OCI-LY7 (cell line): ENCODE measurements around the gene SUFU. TPM values are rescaled to one million over a fixed set of nuclear protein-coding genes. Genes with fewer than 3 reads are reported as not detected.

Experiments used
- BruUV-seq: library from RNA; stranded (reverse); fragments of 400-500 nt; replicated peaks from 2 replicates; lab custom pipeline; 2021; lab: Mats Ljungman, UMichigan
- CTCF ChIA-PET: fragments of 300-600 bp; sonication (Branson Sonifier 250); formaldehyde crosslinking; loops from one replicate; lab custom pipeline; 2022; ENCODE audit warnings: antibody characterized with exemption; ENCODE audit not compliant: unreplicated experiment; lab: Charles Lee
- POLR2A ChIA-PET: fragments of 300-600 bp; sonication (Branson Sonifier 250); formaldehyde crosslinking; loops from one replicate; lab custom pipeline; 2022; ENCODE audit warnings: antibody characterized with exemption; lab: Charles Lee
- DNase-seq: peaks from one replicate; pipeline ENCODE4 v3.0.0-alpha.2; 2015; ENCODE audit warnings: low spot score
- H2AFZ ChIP-seq: fragments of 200-600 bp; sonication (generic), shearing (Covaris generic); 2 replicates; pipeline ENCODE4 v1.6.1; 2014; ENCODE audit warnings: mild to moderate bottlenecking, antibody characterized with exemption, low read length, moderate library complexity
- H3K27ac ChIP-seq: fragments of 200-600 bp; sonication (generic); 2 replicates; pipeline ENCODE4 v1.5.1; 2014; ENCODE audit warnings: mixed run types, low read depth, mild to moderate bottlenecking, moderate library complexity, low read length, inconsistent platforms; ENCODE audit not compliant: poor library complexity, severe bottlenecking
- H3K36me3 ChIP-seq: fragments of 200-600 bp; sonication (generic); 2 replicates; pipeline ENCODE4 v1.6.1; 2014; ENCODE audit warnings: mild to moderate bottlenecking, antibody characterized with exemption, low read length, moderate library complexity, mixed read lengths; ENCODE audit not compliant: insufficient read depth
- H3K4me1 ChIP-seq: fragments of 200-600 bp; sonication (generic); 2 replicates; pipeline ENCODE4 v1.5.1; 2014; ENCODE audit warnings: mild to moderate bottlenecking, low read length; ENCODE audit not compliant: insufficient read depth, poor library complexity, severe bottlenecking
- H3K4me2 ChIP-seq: fragments of 200-600 bp; sonication (generic); 2 replicates; pipeline ENCODE4 v1.6.1; 2014; ENCODE audit warnings: mild to moderate bottlenecking, low read length
- H3K4me3 ChIP-seq: fragments of 200-600 bp; sonication (generic); 2 replicates; pipeline ENCODE4 v1.5.1; 2014; ENCODE audit warnings: mild to moderate bottlenecking, low read depth, low read length; ENCODE audit not compliant: poor library complexity, severe bottlenecking
- H3K79me2 ChIP-seq: fragments of 200-600 bp; sonication (generic); 2 replicates; pipeline ENCODE4 v1.6.1; 2016; ENCODE audit warnings: low read depth, mild to moderate bottlenecking, low read length, moderate library complexity, mixed read lengths; ENCODE audit not compliant: insufficient read depth
- H3K9me2 ChIP-seq: fragments of 200-600 bp; sonication (generic); 2 replicates; pipeline ENCODE4 v1.6.1; 2016; ENCODE audit warnings: mild to moderate bottlenecking, low read length, mixed read lengths; ENCODE audit not compliant: insufficient read depth
- H3K9me3 ChIP-seq: fragments of 200-600 bp; sonication (generic); 2 replicates; pipeline ENCODE4 v1.6.1; 2014; ENCODE audit warnings: mild to moderate bottlenecking, mixed run types, low read length, mixed read lengths
- H4K20me1 ChIP-seq: fragments of 200-600 bp; sonication (generic); 2 replicates; pipeline ENCODE4 v1.6.1; 2014; ENCODE audit warnings: mild to moderate bottlenecking, antibody characterized with exemption, low read length, moderate library complexity, mixed read lengths; ENCODE audit not compliant: insufficient read depth
- EZH2phosphoT487 ChIP-seq: fragments of 200-600 bp; sonication (generic); IDR thresholded peaks from 2 replicates; pipeline ENCODE4 v1.6.1; 2018; ENCODE audit warnings: low read depth, borderline replicate concordance, mild to moderate bottlenecking, mixed run types, antibody characterized with exemption, low read length, moderate library complexity, mixed read lengths
- intact Hi-C: fragments of 100-400 bp; cut with micrococcal nuclease; formaldehyde crosslinking; loops from one replicate; pipeline ENCODE4 v1.10.0; 2022; ENCODE audit not compliant: unreplicated experiment
- total RNA-seq, 2 experiments: library from RNA; depleted of rRNA in 1 of 2; stranded (reverse); fragments of >200 nt in 1 of 2; shearing (Covaris generic) in 1 of 2; gene quantifications; 2 replicates each; pipeline ENCODE4 v1.2.3, GENCODE V29; 2014 to 2022
- TF ChIP-seq, protein P1 (sequence below): fragments of 200-600 bp; sonication (generic); conservative IDR thresholded peaks from 2 replicates; pipeline ENCODE4 v1.5.1; 2014; ENCODE audit warnings: mild to moderate bottlenecking, antibody characterized with exemption, low read length, moderate library complexity, mixed read lengths

The SUFU gene
- total RNA-seq, 2 experiments from 2014 or later = 4.9 to 10.0 TPM

DNA sequence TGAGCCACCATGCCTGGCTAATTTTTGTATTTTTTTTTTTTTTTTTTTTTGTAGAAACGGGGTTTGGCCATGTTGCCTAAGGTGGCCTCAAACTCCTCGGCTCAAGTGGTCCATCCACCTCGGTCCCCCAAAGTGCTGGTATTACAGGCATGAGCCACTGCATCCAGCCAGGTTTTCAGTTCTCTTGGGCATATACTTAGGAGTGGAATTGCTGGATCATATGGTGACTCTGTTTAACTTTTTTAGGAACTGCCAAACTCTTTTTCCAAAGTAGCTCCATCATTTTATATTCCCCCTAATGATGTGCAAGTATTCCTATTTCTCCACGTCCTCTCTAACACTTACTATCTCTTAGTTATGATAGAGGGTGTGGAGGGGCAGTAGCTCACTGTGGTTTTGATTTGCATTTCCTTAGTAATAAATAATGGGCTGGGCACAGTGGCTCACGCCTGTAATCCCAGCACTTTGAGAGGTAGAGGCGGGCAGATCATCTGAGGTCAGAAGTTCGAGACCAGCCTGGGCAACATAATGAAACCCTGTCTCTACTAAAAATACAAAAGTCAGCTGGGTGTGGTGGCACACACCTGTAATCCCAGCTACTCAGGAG is 41.6 kb downstream of the SUFU start:
- Histone ChIP-seq H3K4me2 (no peak overlapping the region), H2AFZ (no peak overlapping the region), H3K4me1 (no peaks in the 10 kb centered on the region), H3K27ac (no peak overlapping the region), H4K20me1 (no peaks in the 10 kb centered on the region), H3K9me2 (no peaks in the 10 kb centered on the region), H3K36me3 (peaks cover 4% of the 10 kb centered on the region; the same call in 1 of the 2 replicates), H3K4me3 (no peak overlapping the region), H3K9me3 (no peaks in the 10 kb centered on the region), H3K79me2 (no peaks in the 10 kb centered on the region)
- CTCF ChIA-PET = no interaction called here
- POLR2A ChIA-PET = interaction anchor here (0.6 kb wide), 1 partner anchor 10 kb away, joined by 3 read pairs; no protein-coding TSS in a partner anchor
- no peak for DNase-seq
- TF ChIP-seq, protein P1, sequence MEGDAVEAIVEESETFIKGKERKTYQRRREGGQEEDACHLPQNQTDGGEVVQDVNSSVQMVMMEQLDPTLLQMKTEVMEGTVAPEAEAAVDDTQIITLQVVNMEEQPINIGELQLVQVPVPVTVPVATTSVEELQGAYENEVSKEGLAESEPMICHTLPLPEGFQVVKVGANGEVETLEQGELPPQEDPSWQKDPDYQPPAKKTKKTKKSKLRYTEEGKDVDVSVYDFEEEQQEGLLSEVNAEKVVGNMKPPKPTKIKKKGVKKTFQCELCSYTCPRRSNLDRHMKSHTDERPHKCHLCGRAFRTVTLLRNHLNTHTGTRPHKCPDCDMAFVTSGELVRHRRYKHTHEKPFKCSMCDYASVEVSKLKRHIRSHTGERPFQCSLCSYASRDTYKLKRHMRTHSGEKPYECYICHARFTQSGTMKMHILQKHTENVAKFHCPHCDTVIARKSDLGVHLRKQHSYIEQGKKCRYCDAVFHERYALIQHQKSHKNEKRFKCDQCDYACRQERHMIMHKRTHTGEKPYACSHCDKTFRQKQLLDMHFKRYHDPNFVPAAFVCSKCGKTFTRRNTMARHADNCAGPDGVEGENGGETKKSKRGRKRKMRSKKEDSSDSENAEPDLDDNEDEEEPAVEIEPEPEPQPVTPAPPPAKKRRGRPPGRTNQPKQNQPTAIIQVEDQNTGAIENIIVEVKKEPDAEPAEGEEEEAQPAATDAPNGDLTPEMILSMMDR = no peak
- TF ChIP-seq EZH2phosphoT487 = no peak
- BruUV-seq = no TSS peak
- intact Hi-C loops = no loop called here

- POLR2A ChIA-PET = no interaction called here
- H3K27ac ChIP-seq = no peak overlapping the region
- H3K79me2 ChIP-seq = no peaks in the 10 kb centered on the region
- no peaks in the 10 kb centered on the region for H4K20me1 ChIP-seq
- DNase-seq = no peak
- CTCF ChIA-PET = no interaction called here
- no peak for TF ChIP-seq EZH2phosphoT487
- TF ChIP-seq, protein P1 = no peak
- H3K4me3 ChIP-seq = no peak overlapping the region
- no peak overlapping the region for H2AFZ ChIP-seq
- no peaks in the 10 kb centered on the region for H3K9me2 ChIP-seq
- H3K9me3 ChIP-seq = no peaks in the 10 kb centered on the region
- intact Hi-C loops = no loop called here
- no TSS peak for BruUV-seq
- H3K36me3 ChIP-seq = peaks cover 10% of the 10 kb centered on the region; the same call in 1 of the 2 replicates
- no peaks in the 10 kb centered on the region for H3K4me1 ChIP-seq
- no peak overlapping the region for H3K4me2 ChIP-seq
These were observed 42.2 kb downstream of the SUFU start for GRCh38 chr10:102545997-102546396.

DNA sequence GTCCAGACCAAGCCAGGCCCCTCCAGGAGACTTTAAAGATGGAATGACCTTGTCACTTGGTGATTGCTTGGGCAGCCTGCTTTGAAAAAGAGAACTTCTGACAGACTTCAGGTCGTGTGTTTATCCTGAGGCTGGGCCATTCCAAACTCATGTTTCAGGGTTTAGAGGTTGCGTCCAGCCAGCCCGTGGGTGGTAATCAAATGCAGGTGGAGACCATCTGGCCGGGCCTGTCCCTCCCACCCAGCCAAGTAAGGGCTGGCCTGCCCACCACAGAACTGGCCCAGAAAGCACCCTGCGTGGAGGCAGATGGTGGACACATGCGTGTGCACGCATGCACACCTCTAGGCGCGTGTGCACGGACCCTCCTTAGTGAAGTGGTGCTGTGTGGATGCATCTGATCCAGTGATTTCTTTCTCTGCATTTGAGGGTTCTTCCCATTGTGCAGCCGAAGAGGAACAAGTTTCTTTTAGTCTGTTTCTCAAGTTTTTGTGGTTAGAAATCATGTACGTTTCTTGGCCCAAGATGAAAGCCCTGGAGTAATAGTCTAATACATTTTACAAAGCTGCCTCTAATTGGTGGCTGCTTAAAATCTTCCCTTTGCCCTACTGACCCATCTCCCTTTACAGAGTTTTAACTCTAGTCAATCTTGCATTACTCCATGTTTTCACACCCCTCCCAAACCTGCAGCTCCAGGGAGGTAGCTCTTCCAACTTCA is 43.0 kb downstream of the SUFU start:
- ChIA-PET CTCF (no interaction called here), POLR2A (interaction anchor here (0.5 kb wide), 1 partner anchor 642 kb away, joined by 5 read pairs; no protein-coding TSS in a partner anchor)
- Histone ChIP-seq H4K20me1 (no peaks in the 10 kb centered on the region), H3K4me1 (no peaks in the 10 kb centered on the region), H3K9me2 (no peaks in the 10 kb centered on the region), H3K36me3 (peaks cover 12% of the 10 kb centered on the region; the same call in 1 of the 2 replicates), H3K27ac (no peak overlapping the region), H3K4me3 (no peak overlapping the region), H3K9me3 (no peaks in the 10 kb centered on the region), H3K79me2 (no peaks in the 10 kb centered on the region), H3K4me2 (no peak overlapping the region), H2AFZ (no peak overlapping the region)
- no TSS peak for BruUV-seq
- TF ChIP-seq, protein P1 = no peak
- TF ChIP-seq EZH2phosphoT487 = no peak
- intact Hi-C loops = no loop called here
- DNase-seq = no peak
